ENCODE measurements around the gene METTL2B. TPM values are rescaled to one million over a fixed set of nuclear protein-coding genes. Genes with fewer than 3 reads are reported as not detected.

Gene METTL2B
- total RNA-seq, 1 donor from 2014 or later, result 47.5 TPM

Other genes starting within 250 kb of the METTL2B start
- not detected in 2 replicates for gene LEP, start 235.5 kb upstream of the METTL2B start, total RNA-seq
- 15.8 and 25.9 TPM in 2 replicates for gene RBM28, start 132.8 kb upstream of the METTL2B start, total RNA-seq
- gene PRRT4, start 115.1 kb upstream of the METTL2B start, total RNA-seq, result 0.07 TPM in 1 of 2 replicates, not detected in the other
- gene IMPDH1, start 66.8 kb upstream of the METTL2B start, total RNA-seq, result 44.0 and 47.6 TPM in 2 replicates
- gene HILPDA, start 20.9 kb upstream of the METTL2B start, total RNA-seq, result 13.6 and 15.6 TPM in 2 replicates
- gene GARIN1A, start 195.5 kb downstream of the METTL2B start, total RNA-seq, result 0.17 and 0.68 TPM in 2 replicates

All from kidney epithelial cell (primary cell).